H1 (cell line): ENCODE results near the gene MTHFS. TPM values are rescaled to one million over a fixed set of nuclear protein-coding genes. Genes with fewer than 3 reads are reported as not detected.

Experiments used
- BRCA1 ChIP-seq: IDR thresholded peaks from 2 replicates; pipeline ENCODE4 v1.6.1; 2012; ENCODE audit warnings: low read depth, low read length, improper control_type of control experiment
- CHD1 ChIP-seq: IDR thresholded peaks from 2 replicates; pipeline ENCODE4 v1.6.1; 2012; ENCODE audit warnings: low read depth, low read length, improper control_type of control experiment
- CHD2 ChIP-seq: IDR thresholded peaks from 2 replicates; pipeline ENCODE4 v1.6.1; 2012; ENCODE audit warnings: low read length, improper control_type of control experiment
- CHD7 ChIP-seq: fragments of 300-600 bp; sonication (generic); IDR thresholded peaks from 2 replicates; pipeline ENCODE4 v1.7.1; 2012; ENCODE audit warnings: low read length, moderate library complexity, mild to moderate bottlenecking, inconsistent platforms; ENCODE audit not compliant: insufficient replicate concordance
- E2F6 ChIP-seq: IDR thresholded peaks from 2 replicates; pipeline ENCODE4 v1.6.1; 2012; ENCODE audit warnings: inconsistent platforms
- HDAC2 ChIP-seq, 2 experiments: fragments of 300-600 bp in 1 of 2; sonication (generic) in 1 of 2; IDR thresholded peaks; 2 replicates each; pipeline ENCODE4 v1.6.1; 2011 to 2012; ENCODE audit warnings: low read depth in 2 of 2, low read length in 2 of 2, mild to moderate bottlenecking in 2 of 2, moderate library complexity in 2 of 2, borderline replicate concordance in 1 of 2, inconsistent platforms in 1 of 2
- HDAC6 ChIP-seq: IDR thresholded peaks from one replicate; pipeline ENCODE4 v1.7.1; 2012; ENCODE audit warnings: low read depth, mild to moderate bottlenecking, inconsistent platforms, low read length, moderate library complexity
- NRF1 ChIP-seq: IDR thresholded peaks from 2 replicates; pipeline ENCODE4 v1.6.1; 2011; ENCODE audit warnings: mild to moderate bottlenecking, low read depth, low read length, improper control_type of control experiment
- polyA plus RNA-seq, 7 experiments: library from polyadenylated mRNA; depleted of rRNA in 3 of 7; stranded (reverse) in 5 of 7; unstranded in 2 of 7; fragments of >200 nt in 5 of 7; fragments of 200-250 nt in 2 of 7; gene quantifications; 1 replicate in 5 of 7; 2 replicates in 1 of 7; 4 replicates in 1 of 7; pipeline versions ENCODE4 v1.2.1 to v1.2.3, GENCODE V29; 2011 to 2013; ENCODE audit warnings: missing spikeins in 2 of 7, mixed read lengths in 2 of 7
- total RNA-seq: library from RNA; stranded (reverse); fragmentation: NEBNext Ultra II Directional; extraction: Animal tissue kit (Norgen Biotek cat#: 25700); gene quantifications from 2 replicates; pipeline ENCODE4 v1.2.1, GENCODE V29; 2021

Gene MTHFS
- total and polyA plus RNA-seq, 2 of the 8 experiments (the other 6 are each of a cell fraction or from before 2014, with no cell fraction given), result 27.3 to 37.2 TPM

DNA sequence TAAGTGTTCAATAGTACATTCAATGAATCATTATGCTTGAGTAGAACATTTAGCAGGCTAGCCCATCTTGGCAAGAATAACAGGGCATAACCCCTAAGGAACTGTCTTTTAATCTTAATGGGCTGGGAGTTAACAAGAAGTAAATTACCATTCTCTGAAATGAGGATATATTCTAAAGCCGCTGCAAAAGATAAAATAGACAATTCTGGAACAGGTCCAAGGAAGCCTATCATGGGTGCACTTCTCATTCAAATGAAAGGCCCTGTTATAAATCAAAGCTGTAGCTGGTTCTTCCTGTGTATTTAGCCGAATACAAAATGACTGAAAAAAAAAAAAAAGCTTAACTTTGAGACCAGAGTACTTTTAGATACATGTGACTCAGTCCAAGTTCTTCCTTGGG, 15.6 kb downstream of the MTHFS start (continued):
- no peak for TF ChIP-seq CHD7
- TF ChIP-seq CHD1, result no peak
- TF ChIP-seq NRF1, result no peak
- TF ChIP-seq HDAC6, result no peak
- no peak for TF ChIP-seq E2F6
- TF ChIP-seq HDAC2 (IDR thresholded peaks at IDR 0.05; ENCODE audit: borderline replicate concordance in 1 of 2, low read depth in 2 of 2, low read length in 2 of 2), result no peak
- TF ChIP-seq CHD2, result no peak
- no peak for TF ChIP-seq BRCA1
- TF ChIP-seq, all 59 proteins: peak for 0
